A673 (cell line): ENCODE results near the gene CSF2. TPM values are rescaled to one million over a fixed set of nuclear protein-coding genes. Genes with fewer than 3 reads are reported as not detected.

Experiments
- BruUV-seq: library from RNA; stranded (reverse); fragments of 400-500 nt; replicated peaks from 2 replicates; lab custom pipeline; 2021; lab: Mats Ljungman, UMichigan
- CTCF ChIA-PET: fragments of 300-600 bp; sonication (Branson Sonifier 250); formaldehyde crosslinking; loops from one replicate; lab custom pipeline; 2022; ENCODE audit warnings: antibody characterized with exemption; lab: Charles Lee
- POLR2A ChIA-PET: fragments of 300-600 bp; sonication (Branson Sonifier 250); formaldehyde crosslinking; loops from one replicate; lab custom pipeline; 2022; ENCODE audit warnings: antibody characterized with exemption; ENCODE audit not compliant: low non-redundant PET; lab: Charles Lee
- DNase-seq: peaks from one replicate; pipeline ENCODE4 v3.0.0-alpha.2; 2015; ENCODE audit warnings: low spot score
- H3K27ac ChIP-seq: fragments of 200-600 bp; sonication (generic); 2 replicates; pipeline ENCODE4 v1.5.1; 2016; ENCODE audit warnings: mixed run types, low read depth, mild to moderate bottlenecking, mixed read lengths, antibody characterized with exemption, low read length; ENCODE audit not compliant: poor library complexity, severe bottlenecking
- H3K27me3 ChIP-seq: fragments of 200-600 bp; sonication (generic); replicated peaks from 2 replicates; pipeline ENCODE4 v1.6.1; 2017; ENCODE audit warnings: mixed run types, low read depth, mild to moderate bottlenecking, mixed read lengths, antibody characterized with exemption, low read length; ENCODE audit not compliant: insufficient read depth, poor library complexity
- H3K36me3 ChIP-seq: fragments of 200-600 bp; sonication (generic); 2 replicates; pipeline ENCODE4 v1.6.1; 2016; ENCODE audit warnings: mixed run types, mild to moderate bottlenecking, mixed read lengths, antibody characterized with exemption, low read length; ENCODE audit not compliant: insufficient read depth, poor library complexity, severe bottlenecking
- H3K4me1 ChIP-seq: fragments of 200-600 bp; sonication (generic); 2 replicates; pipeline ENCODE4 v1.6.1; 2017; ENCODE audit warnings: mixed run types, mild to moderate bottlenecking, mixed read lengths, antibody characterized with exemption, low read length; ENCODE audit not compliant: insufficient read depth, poor library complexity, severe bottlenecking
- H3K4me3 ChIP-seq: fragments of 200-600 bp; sonication (generic); 2 replicates; pipeline ENCODE4 v1.5.1; 2016; ENCODE audit warnings: low read depth, mixed run types, mild to moderate bottlenecking, mixed read lengths, low read length; ENCODE audit not compliant: poor library complexity, severe bottlenecking
- H3K9me3 ChIP-seq: fragments of 200-600 bp; sonication (generic); 2 replicates; pipeline ENCODE4 v1.6.1; 2016; ENCODE audit warnings: mixed run types, low read depth, mild to moderate bottlenecking, mixed read lengths, antibody characterized with exemption, low read length; ENCODE audit not compliant: poor library complexity, severe bottlenecking
- CTCF ChIP-seq: fragments of 300-800, 200-600 bp; sonication (generic); conservative IDR thresholded peaks from 2 replicates; pipeline ENCODE4 v1.5.1; 2017; ENCODE audit warnings: low read depth, mild to moderate bottlenecking, antibody characterized with exemption, low read length, moderate library complexity, mixed read lengths
- EZH2 ChIP-seq: fragments of 200-600 bp; sonication (generic); IDR thresholded peaks from 2 replicates; pipeline ENCODE4 v1.6.1; 2017; ENCODE audit warnings: borderline replicate concordance, low read depth, mild to moderate bottlenecking, mixed read lengths, antibody characterized with exemption, low read length; ENCODE audit not compliant: poor library complexity, severe bottlenecking
- intact Hi-C: fragments of 100-400 bp; cut with micrococcal nuclease; formaldehyde crosslinking; loops from one replicate; pipeline ENCODE4 v1.10.0; 2022; ENCODE audit not compliant: unreplicated experiment
- total RNA-seq: library from RNA; stranded (reverse); gene quantifications from 2 replicates; pipeline ENCODE4 v1.2.3, GENCODE V29; 2021

The CSF2 gene
- total RNA-seq, 1 experiment from 2014 or later = not detected

GRCh38 chr5:132101385-132101880 is 27.8 kb downstream of the CSF2 start:
- no peaks in the 10 kb centered on the region for H3K9me3 ChIP-seq
- no peaks in the 10 kb centered on the region for H3K27me3 ChIP-seq
- TF ChIP-seq EZH2 (no peak), CTCF (no peak)
- H3K4me1 ChIP-seq = no peaks in the 10 kb centered on the region
- H3K27ac ChIP-seq = no peak overlapping the region
- ChIA-PET CTCF (no interaction called here), POLR2A (no interaction called here)
- H3K36me3 ChIP-seq = no peaks in the 10 kb centered on the region
- intact Hi-C loops = no loop called here
- no peak overlapping the region for H3K4me3 ChIP-seq
- no peak for DNase-seq
- BruUV-seq = no TSS peak

- Histone ChIP-seq H3K36me3 (no peaks in the 10 kb centered on the region), H3K27ac (no peak overlapping the region), H3K9me3 (no peaks in the 10 kb centered on the region), H3K4me1 (no peaks in the 10 kb centered on the region), H3K27me3 (no peaks in the 10 kb centered on the region), H3K4me3 (no peak overlapping the region)
- TF ChIP-seq CTCF (no peak), EZH2 (no peak)
- BruUV-seq = no TSS peak
- ChIA-PET POLR2A (no interaction called here), CTCF (no interaction called here)
- no peak for DNase-seq
- intact Hi-C loops = no loop called here
Measured at GRCh38 chr5:132102101-132102701, 28.6 kb downstream of the CSF2 start.

- TF ChIP-seq CTCF = no peak
- Histone ChIP-seq H3K4me3 (no peak overlapping the region), H3K27ac (no peak overlapping the region), H3K36me3 (no peaks in the 10 kb centered on the region), H3K27me3 (no peaks in the 10 kb centered on the region), H3K9me3 (no peaks in the 10 kb centered on the region), H3K4me1 (no peaks in the 10 kb centered on the region)
- POLR2A ChIA-PET = no interaction called here
- no peak for DNase-seq
- intact Hi-C loops = no loop called here
- BruUV-seq = no TSS peak
- CTCF ChIA-PET = no interaction called here
Measured at GRCh38 chr5:132102944-132103331, 29.3 kb downstream of the CSF2 start.
